ENCODE measurements around the gene UBE2L3.
"Not testable (repeated sequence)": the region's sequence is repeated elsewhere in the genome, so short reads cannot be mapped to it uniquely, and the experiment has no call there.

The UBE2L3 gene

DNA sequence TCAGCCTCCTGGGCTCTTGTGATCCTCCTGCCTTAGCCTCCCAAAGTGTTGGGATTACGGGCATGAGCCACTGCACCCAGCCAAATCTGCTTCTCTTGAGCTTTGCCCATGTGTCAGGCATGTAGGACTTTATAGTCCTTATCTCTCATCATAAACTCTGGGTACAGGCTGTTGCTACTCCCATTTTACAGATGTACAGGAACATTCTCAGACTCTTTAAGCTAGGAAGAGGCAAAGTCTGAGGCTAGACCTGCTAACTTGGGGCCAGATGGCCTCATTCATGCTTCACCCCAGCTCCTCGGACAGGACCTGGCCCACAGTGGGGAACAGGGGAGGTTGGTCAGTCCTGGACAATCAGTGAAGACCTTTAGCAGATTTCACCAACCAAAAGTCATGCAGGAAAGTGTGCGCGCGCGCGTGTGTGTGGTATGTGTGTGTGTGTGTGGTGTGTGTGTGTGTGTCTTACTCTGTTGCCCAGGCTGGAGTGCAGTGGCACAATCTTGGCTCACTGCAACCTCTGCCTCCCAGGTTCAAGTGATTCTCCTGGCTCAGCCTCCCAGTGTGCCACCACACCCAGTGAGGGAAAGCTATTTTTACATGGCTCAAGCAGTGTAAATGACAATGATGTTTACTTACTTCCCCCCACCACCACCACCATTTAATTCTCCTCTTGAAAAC is 38.5 kb downstream of the UBE2L3 start:
- DNase-seq = no peak

DNA sequence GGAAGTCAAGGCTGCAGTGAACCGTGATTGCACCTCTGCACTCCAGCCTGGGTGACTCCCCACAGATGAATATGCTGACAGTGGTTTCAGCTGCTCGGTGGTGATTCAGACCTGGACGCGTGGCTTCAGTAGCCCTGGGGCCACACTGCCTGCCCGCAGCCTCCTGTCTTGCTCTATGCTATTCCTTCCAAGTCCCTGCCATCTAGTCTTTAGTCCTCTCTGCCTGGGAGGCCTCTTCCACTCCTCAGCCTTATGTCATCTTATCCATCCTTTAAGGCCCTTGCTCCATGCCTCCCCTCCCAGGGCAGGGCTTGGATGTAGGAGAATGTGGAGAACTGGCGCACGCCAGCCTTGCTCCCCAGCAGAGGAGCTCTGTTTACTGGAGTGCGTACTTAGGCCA is 39.3 kb downstream of the UBE2L3 start:
- no peak for DNase-seq

GRCh38 chr22:21609556-21610157 is 42.1 kb downstream of the UBE2L3 start:
- DNase-seq = not testable (repeated sequence)

- DNase-seq = no peak
Measured at GRCh38 chr22:21611210-21611977, 43.9 kb downstream of the UBE2L3 start.

DNA sequence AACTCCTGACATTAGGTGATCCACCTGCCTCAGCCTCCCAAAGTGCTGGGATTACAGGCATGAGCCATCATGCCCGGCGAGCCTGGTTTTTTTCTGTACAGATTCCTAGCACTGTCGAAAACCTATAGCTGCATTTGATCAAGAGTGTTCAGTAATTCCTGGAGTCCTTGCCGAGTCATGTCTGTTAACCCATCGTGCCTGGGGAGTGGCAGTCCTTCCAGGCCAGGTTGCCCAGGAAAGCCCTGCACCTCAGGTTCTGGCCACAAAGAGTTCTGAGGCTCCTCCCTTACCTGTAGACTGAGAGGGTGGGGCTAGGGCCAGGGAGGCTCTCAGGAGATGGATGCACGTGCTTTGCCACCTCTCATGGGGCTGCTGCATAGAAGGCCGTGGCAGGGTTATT is 45.3 kb downstream of the UBE2L3 start:
- DNase-seq = no peak

GRCh38 chr22:21613553-21614233 is 46.2 kb downstream of the UBE2L3 start:
- DNase-seq = no peak

DNA sequence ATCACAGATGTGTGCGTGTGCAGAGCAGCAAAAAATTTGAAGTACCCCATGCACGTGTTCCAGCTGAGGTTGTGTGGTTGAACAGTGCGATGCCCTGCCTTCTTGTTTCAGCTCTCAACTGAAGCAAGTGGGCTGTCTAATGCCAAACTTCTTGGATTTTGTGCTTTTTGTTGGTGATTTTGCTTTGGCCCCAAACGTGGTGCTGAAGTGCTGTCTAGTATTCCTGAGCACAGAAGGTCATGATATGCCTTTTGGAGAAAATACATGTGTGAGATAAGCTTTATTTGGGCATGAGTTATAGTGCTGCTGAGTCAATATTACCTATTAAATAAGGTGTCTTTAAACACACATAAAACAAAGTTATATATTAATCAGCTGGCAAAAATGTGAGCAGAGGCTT is 48.2 kb downstream of the UBE2L3 start:
- no peak for DNase-seq

DNA sequence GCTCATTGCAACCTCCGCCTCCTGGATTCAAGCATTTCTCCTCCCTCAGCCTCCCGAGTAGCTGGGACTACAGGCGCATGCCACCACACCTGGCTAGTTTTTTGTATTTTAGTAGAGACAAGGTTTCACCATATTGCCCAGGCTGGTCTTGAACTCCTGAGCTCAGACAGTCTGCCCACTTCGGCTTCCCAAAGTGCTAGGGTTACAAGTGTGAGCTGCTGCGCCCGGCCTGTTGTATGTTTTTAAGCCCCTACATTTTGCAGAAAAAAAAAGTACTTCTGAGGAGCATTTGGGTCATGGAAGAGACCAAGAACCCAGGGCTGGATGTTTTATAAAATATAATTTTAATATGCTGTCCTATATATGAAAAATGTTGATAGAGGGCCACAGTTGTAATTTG is 49.8 kb downstream of the UBE2L3 start:
- not testable (repeated sequence) for DNase-seq

- no peak for DNase-seq
Measured at GRCh38 chr22:21621025-21621424, 53.5 kb downstream of the UBE2L3 start.

DNA sequence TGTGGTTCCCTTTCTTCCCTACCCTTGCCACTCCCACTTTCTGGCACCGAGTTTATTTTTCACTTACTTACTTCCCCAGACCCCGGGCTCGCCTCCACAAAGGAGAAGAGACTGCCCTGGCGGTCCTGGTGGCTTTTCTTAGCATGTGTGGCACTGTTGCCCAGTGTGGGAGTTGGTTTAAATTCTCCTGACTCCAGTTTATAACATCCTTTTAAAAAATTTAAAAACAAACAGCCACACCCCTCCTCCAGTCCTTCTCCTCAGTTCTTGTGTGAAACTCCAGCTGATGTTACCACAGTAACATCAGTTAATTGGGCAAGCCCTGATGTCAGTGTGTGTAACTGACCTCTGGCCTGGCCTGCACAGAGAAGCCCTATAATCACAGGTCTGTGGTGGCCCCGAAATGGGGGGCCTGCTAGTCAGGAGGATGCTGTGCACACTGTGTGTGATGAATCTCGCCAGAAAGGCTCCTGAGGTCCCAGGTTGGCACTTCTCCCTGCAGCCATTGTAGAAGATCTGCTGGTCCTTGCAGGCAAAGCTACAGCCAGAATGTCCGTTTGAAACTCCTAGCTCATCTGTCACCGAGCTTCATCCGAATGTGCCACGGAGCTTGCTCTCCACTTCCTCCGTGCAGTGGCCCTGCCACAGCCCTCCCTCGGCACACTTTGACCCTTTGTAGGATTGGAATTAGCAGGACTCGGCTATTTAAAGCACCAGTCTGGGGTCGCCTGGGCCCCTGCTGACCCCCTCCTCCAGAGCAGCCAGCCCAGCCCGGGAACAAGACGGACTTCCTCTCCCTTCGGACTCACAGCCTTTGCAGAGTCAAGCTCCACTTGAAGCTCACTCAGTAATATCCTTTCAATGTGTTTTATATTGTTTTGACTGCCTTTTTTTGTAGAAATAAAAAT is 54.8 kb downstream of the UBE2L3 start:
- DNase-seq = no peak

DNA sequence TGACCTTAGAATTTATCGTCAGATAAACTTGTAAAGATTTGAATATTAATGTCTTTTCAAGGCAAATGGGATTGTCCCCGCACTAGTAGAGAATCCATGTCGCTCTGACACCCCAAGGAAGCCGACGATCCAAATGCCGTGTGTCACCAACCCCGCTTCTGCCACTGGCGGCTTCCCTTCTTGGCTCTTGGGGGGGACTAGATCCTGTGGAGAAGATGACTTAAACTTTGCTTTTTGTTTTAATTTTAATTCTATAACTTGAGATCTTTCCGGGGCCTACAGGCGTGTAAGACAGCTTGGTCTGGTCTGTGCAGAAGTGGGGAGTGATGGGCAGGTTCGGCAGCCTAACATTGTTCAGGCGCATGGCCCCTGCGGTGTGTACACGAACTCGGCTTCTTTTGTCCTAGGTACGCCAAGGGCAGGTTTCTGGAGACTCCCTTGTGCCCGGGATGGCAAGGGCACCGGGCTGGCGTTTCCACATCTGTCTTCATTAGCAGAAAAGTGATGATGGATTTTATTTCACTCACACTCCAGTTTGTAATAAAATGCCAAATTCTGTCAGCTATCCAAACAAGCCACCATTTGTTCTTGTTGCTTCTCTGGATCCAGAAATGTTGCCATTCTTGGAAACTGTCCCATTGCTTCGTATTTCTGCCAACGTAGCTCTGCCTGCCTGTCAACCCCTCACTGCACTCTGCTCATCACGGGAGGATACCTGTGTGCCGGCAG is 55.6 kb downstream of the UBE2L3 start:
- no peak for DNase-seq

DNA sequence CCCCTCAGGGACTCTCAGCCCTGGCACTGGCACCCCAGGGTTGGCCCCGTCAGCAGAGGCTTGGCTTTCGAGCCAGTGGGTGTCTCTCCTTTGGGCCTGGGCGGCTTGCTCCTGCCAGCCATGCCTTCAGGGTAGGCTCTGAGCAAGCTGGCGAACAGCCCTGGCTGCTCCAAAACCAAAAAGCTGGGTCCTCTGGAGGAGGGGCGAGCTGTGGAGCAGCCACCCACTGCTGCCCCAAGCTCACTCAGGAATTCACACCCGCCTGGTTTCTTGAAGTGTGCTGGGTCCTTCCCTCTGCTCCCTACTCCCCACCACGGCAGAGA is 56.1 kb downstream of the UBE2L3 start:
- no peak for DNase-seq

GRCh38 chr22:21624120-21624879 is 56.8 kb downstream of the UBE2L3 start:
- DNase-seq = peak; percentile 51

- no peak for DNase-seq
Measured at GRCh38 chr22:21624880-21625791, 57.6 kb downstream of the UBE2L3 start.

- DNase-seq = no peak
Measured at GRCh38 chr22:21626073-21626734, 58.7 kb downstream of the UBE2L3 start.

DNA sequence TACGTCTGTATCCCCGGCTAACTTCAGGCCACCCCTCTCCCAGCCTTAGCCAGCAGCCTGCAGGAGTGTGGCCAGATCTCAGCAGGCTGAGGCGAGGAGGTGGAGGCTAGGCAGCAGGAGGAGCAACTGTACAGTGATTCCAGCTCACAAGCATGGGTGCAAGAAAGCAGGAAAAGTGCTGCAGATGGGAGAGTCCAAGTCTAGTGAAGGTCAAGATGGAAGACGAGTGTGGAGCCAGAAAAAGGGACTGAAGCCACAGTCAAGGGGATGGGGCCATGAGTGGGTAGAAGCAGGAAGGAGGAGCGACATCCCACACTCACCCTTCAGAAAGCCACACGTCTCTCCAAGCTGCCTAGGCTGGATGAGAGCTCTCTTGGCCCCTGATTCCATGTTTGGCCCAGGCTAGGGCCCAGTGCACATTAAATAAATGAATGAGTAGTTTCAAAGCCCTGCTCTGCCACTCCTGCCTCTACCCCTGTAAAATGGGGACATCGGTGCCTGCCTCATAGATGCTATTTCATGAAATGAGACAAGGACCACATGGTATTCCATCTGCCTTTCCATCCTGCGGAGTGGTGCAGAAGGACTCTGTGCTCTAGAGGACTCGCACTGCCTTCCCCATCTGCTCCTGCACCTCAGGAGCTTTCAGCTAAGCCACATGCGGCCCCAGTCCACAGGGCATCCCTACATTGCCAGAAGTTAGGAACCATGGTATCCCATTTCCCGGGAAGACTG is 59.4 kb downstream of the UBE2L3 start:
- no peak for DNase-seq

- DNase-seq = no peak
Measured at GRCh38 chr22:21628386-21629254, 61.1 kb downstream of the UBE2L3 start.

Measured in CD4-positive, alpha-beta T cell treated with Interleukin-17A for 4 hours (primary cell).